ENCODE data around the gene PPBP.
"Not testable (repeated sequence)": the region's sequence is repeated elsewhere in the genome, so short reads cannot be mapped to it uniquely, and the experiment has no call there.

The PPBP gene

GRCh38 chr4:73991742-73992000 is 3.7 kb upstream of the PPBP start:
- no peak for DNase-seq

- DNase-seq = no peak
Measured at GRCh38 chr4:73990988-73991741, 3.2 kb upstream of the PPBP start.

- DNase-seq = no peak
Measured at GRCh38 chr4:73989928-73990327, 1.9 kb upstream of the PPBP start.

- DNase-seq = no peak
Measured at GRCh38 chr4:73989031-73989430, 1.0 kb upstream of the PPBP start.

- DNase-seq = no peak
Measured at GRCh38 chr4:73985528-73985852, 2.5 kb downstream of the PPBP start.

- DNase-seq = no peak
Measured at GRCh38 chr4:73984736-73985527, 3.1 kb downstream of the PPBP start.

GRCh38 chr4:73981175-73981574 is 6.8 kb downstream of the PPBP start:
- DNase-seq = not testable (repeated sequence)

- no peak for DNase-seq
Measured at GRCh38 chr4:73979407-73979957, 8.5 kb downstream of the PPBP start.

- no peak for DNase-seq
Measured at GRCh38 chr4:73978886-73979285, 9.1 kb downstream of the PPBP start.

GRCh38 chr4:73976716-73977115 is 11.3 kb downstream of the PPBP start:
- no peak for DNase-seq

- DNase-seq = no peak
Measured at GRCh38 chr4:73976217-73976616, 11.8 kb downstream of the PPBP start.

- no peak for DNase-seq
Measured at GRCh38 chr4:73974352-73974751, 13.6 kb downstream of the PPBP start.

GRCh38 chr4:73970945-73971344 is 17.0 kb downstream of the PPBP start:
- DNase-seq = no peak

GRCh38 chr4:73970011-73970410 is 18.0 kb downstream of the PPBP start:
- no peak for DNase-seq

GRCh38 chr4:73967866-73968265 is 20.1 kb downstream of the PPBP start:
- DNase-seq = no peak

GRCh38 chr4:73964862-73965611 is 23.0 kb downstream of the PPBP start:
- DNase-seq = no peak

GRCh38 chr4:73962724-73963123 is 25.3 kb downstream of the PPBP start:
- no peak for DNase-seq

- not testable (repeated sequence) for DNase-seq
Measured at GRCh38 chr4:73959041-73959440, 28.9 kb downstream of the PPBP start.

- DNase-seq = no peak
Measured at GRCh38 chr4:73952352-73952751, 35.6 kb downstream of the PPBP start.

- DNase-seq = not testable (repeated sequence)
Measured at GRCh38 chr4:73950376-73950920, 37.5 kb downstream of the PPBP start.

GRCh38 chr4:73948990-73949706 is 38.8 kb downstream of the PPBP start:
- no peak for DNase-seq

GRCh38 chr4:73948291-73948690 is 39.7 kb downstream of the PPBP start:
- DNase-seq = no peak
